MCF 10A (cell line): ENCODE data around the gene TMEM184B. TPM values are rescaled to one million over a fixed set of nuclear protein-coding genes. Genes with fewer than 3 reads are reported as not detected.
A peak's percentile ranks its signal among the peaks of the same experiment; 100 is the strongest.

Experiments
- BruUV-seq: library from RNA; stranded (reverse); fragments of 400-500 nt; replicated peaks from 2 replicates; lab custom pipeline; 2021; lab: Mats Ljungman, UMichigan
- CTCF ChIA-PET: fragments of 300-600 bp; sonication (Branson Sonifier 250); formaldehyde crosslinking; extraction: SDS; loops from one replicate; lab custom pipeline; 2021; ENCODE audit warnings: antibody characterized with exemption, inconsistent platforms; lab: Yijun Ruan, JAX
- POLR2A ChIA-PET: fragments of 300-600, 350-650 bp; sonication (Branson Sonifier 250); formaldehyde crosslinking; extraction: SDS; loops from one replicate; lab custom pipeline; 2020; ENCODE audit warnings: antibody characterized with exemption, inconsistent platforms; lab: Yijun Ruan, JAX
- DNase-seq: peaks from one replicate; pipeline ENCODE4 v3.0.0-alpha.2; 2018; ENCODE audit not compliant: unreplicated experiment
- H3K27ac Mint-ChIP-seq: one replicate; pipeline ENCODE4 v1.8.0; 2022; ENCODE audit warnings: mild to moderate bottlenecking, low read depth, mixed read lengths; ENCODE audit not compliant: unreplicated experiment
- H3K27me3 Mint-ChIP-seq: one replicate; pipeline ENCODE4 v1.8.0; 2022; ENCODE audit warnings: mixed read lengths; ENCODE audit not compliant: insufficient read depth, unreplicated experiment
- H3K36me3 Mint-ChIP-seq: one replicate; pipeline ENCODE4 v1.8.0; 2022; ENCODE audit warnings: mild to moderate bottlenecking, moderate library complexity, mixed read lengths; ENCODE audit not compliant: insufficient read depth, unreplicated experiment
- H3K4me1 Mint-ChIP-seq: one replicate; pipeline ENCODE4 v1.8.0; 2022; ENCODE audit warnings: mixed read lengths; ENCODE audit not compliant: insufficient read depth, unreplicated experiment
- H3K4me3 Mint-ChIP-seq: one replicate; pipeline ENCODE4 v1.8.0; 2022; ENCODE audit warnings: mild to moderate bottlenecking, moderate library complexity, mixed read lengths; ENCODE audit not compliant: unreplicated experiment
- H3K9me3 Mint-ChIP-seq: one replicate; pipeline ENCODE4 v1.8.0; 2022; ENCODE audit warnings: mixed read lengths; ENCODE audit not compliant: unreplicated experiment
- CTCF ChIP-seq: fragments of 200-600 bp; IDR thresholded peaks from one replicate; pipeline ENCODE4 v1.8.0; 2022; ENCODE audit warnings: antibody characterized with exemption, mild to moderate bottlenecking; ENCODE audit not compliant: unreplicated experiment
- intact Hi-C: fragments of 100-400 bp; cut with micrococcal nuclease; formaldehyde crosslinking; loops from 2 replicates; pipeline ENCODE4 v1.14.1; 2022
- total RNA-seq: library from RNA; stranded (reverse); gene quantifications from 2 replicates; pipeline ENCODE4 v1.2.3, GENCODE V29; 2022

TMEM184B gene
- total RNA-seq, 1 experiment from 2014 or later = 58.7 TPM

- BruUV-seq = no TSS peak
- Mint-ChIP-seq H3K4me3 (peak overlapping the region; percentile 85), H3K36me3 (peaks cover 50% of the 10 kb centered on the region), H3K4me1 (peaks cover 23% of the 10 kb centered on the region), H3K9me3 (no peaks in the 10 kb centered on the region), H3K27ac (peak overlapping the region; percentile 80), H3K27me3 (no peaks in the 10 kb centered on the region)
- no peak for TF ChIP-seq CTCF
- DNase-seq = no peak
- ChIA-PET CTCF (interaction anchor here (0.6 to 1.1 kb wide), 5 partner anchors 11 to 389 kb away, joined by 3 to 9 read pairs (median 3); no protein-coding TSS in a partner anchor), POLR2A (interaction anchor here (1.3 to 6.3 kb wide), 11 partner anchors 8 to 114 kb away, joined by 3 to 134 read pairs (median 12); partner anchors contain the start of genes CSNK1E and PLA2G6)
- intact Hi-C loops = loop anchor here (2.0 kb wide), 2 partner anchors 25 to 89 kb away; no protein-coding TSS in a partner anchor
Measured at GRCh38 chr22:38203855-38204514, 68.8 kb downstream of the TMEM184B start.

GRCh38 chr22:38203090-38203810 lies 69.6 kb downstream of the TMEM184B start:
- ChIA-PET POLR2A (interaction anchor here (0.6 to 6.3 kb wide), 15 partner anchors 8 to 495 kb away, joined by 3 to 134 read pairs (median 10); partner anchors contain the start of genes CSNK1E, PICK1 and PLA2G6), CTCF (interaction anchor here (0.6 to 1.1 kb wide), 5 partner anchors 15 to 388 kb away, joined by 3 to 9 read pairs (median 4); no protein-coding TSS in a partner anchor)
- intact Hi-C loops = loop anchor here (2.0 kb wide), 2 partner anchors 26 to 88 kb away; no protein-coding TSS in a partner anchor
- Mint-ChIP-seq H3K4me1 (peaks cover 23% of the 10 kb centered on the region), H3K27me3 (no peaks in the 10 kb centered on the region), H3K9me3 (no peaks in the 10 kb centered on the region), H3K4me3 (peak overlapping the region; percentile 85), H3K36me3 (peaks cover 44% of the 10 kb centered on the region), H3K27ac (peak overlapping the region; percentile 80)
- no TSS peak for BruUV-seq
- peak; percentile 57 for DNase-seq
- no peak for TF ChIP-seq CTCF

GRCh38 chr22:38202437-38203089 lies 70.2 kb downstream of the TMEM184B start:
- H3K27ac Mint-ChIP-seq = peak overlapping the region; percentile 80
- no peaks in the 10 kb centered on the region for H3K27me3 Mint-ChIP-seq
- H3K9me3 Mint-ChIP-seq = no peaks in the 10 kb centered on the region
- peaks cover 40% of the 10 kb centered on the region for H3K36me3 Mint-ChIP-seq
- POLR2A ChIA-PET = interaction anchor here (0.7 to 6.3 kb wide), 24 partner anchors 9 to 495 kb away, joined by 3 to 134 read pairs (median 4); partner anchors contain the start of gene PLA2G6
- peak; percentile 81 for DNase-seq
- no peak for TF ChIP-seq CTCF
- CTCF ChIA-PET = interaction anchor here (0.6 to 1.6 kb wide), 3 partner anchors 38 to 88 kb away, joined by 3 to 6 read pairs (median 4); no protein-coding TSS in a partner anchor
- H3K4me1 Mint-ChIP-seq = peaks cover 23% of the 10 kb centered on the region
- TSS peak; percentile 78 for BruUV-seq
- intact Hi-C loops = loop anchor here (2.0 kb wide), 2 partner anchors 26 to 88 kb away; no protein-coding TSS in a partner anchor
- H3K4me3 Mint-ChIP-seq = peak overlapping the region; percentile 85
